Lower lobe of right lung (tissue), 2 donors: ENCODE measurements around the gene MFRP. TPM values are rescaled to one million over a fixed set of nuclear protein-coding genes. Genes with fewer than 3 reads are reported as not detected.

Source experiments
- ATAC-seq, 2 donors: fragments of 200-7000 bp; cut with Tn5 transposase; one replicate each; pipeline ENCODE4 v1.9.1; 2020 to 2022; ENCODE audit warnings: mild to moderate bottlenecking in 2 of 2, moderate library complexity in 2 of 2
- DNase-seq: peaks from one replicate; pipeline ENCODE4 v3.0.0-alpha.2; 2020
- H3K27ac ChIP-seq: fragments of 200-600 bp; one replicate; pipeline ENCODE4 v1.8.0; 2022
- H3K27me3 ChIP-seq: fragments of 200-600 bp; one replicate; pipeline ENCODE4 v1.8.0; 2022; ENCODE audit warnings: low read depth
- H3K36me3 ChIP-seq: fragments of 200-600 bp; one replicate; pipeline ENCODE4 v1.8.0; 2022; ENCODE audit warnings: mild to moderate bottlenecking
- H3K4me1 ChIP-seq: fragments of 200-600 bp; one replicate; pipeline ENCODE4 v1.8.0; 2022
- H3K4me3 ChIP-seq: fragments of 200-600 bp; one replicate; pipeline ENCODE4 v1.8.0; 2022; ENCODE audit warnings: mild to moderate bottlenecking
- H3K9me3 ChIP-seq: fragments of 200-600 bp; one replicate; pipeline ENCODE4 v1.8.0; 2022
- CTCF ChIP-seq: fragments of 200-600 bp; IDR thresholded peaks from one replicate; pipeline ENCODE4 v1.8.0; 2022; ENCODE audit warnings: antibody characterized with exemption, mild to moderate bottlenecking
- intact Hi-C: fragments of 100-400 bp; cut with DNase I; formaldehyde crosslinking; loops from one replicate; pipeline ENCODE4 v1.11.0; 2022
- total RNA-seq: library from RNA; stranded (reverse); fragmentation: NEBNext Ultra II Directional; extraction: Animal tissue kit (Norgen Biotek cat#: 25700); gene quantifications from one replicate; pipeline ENCODE4 v1.2.1, GENCODE V29; 2021
- donor health status: DM: no; HTN: yes; CAD: no; lungs with severe emphysema.

The MFRP gene
- total RNA-seq, 1 donor from 2014 or later = not detected

GRCh38 chr11:119361941-119362725 is 15.6 kb upstream of the MFRP start:
- no peak overlapping the region for H3K27ac ChIP-seq
- no peaks in the 10 kb centered on the region for H3K36me3 ChIP-seq
- H3K27me3 ChIP-seq = peaks cover 21% of the 10 kb centered on the region
- DNase-seq (no peak), ATAC-seq (no peak)
- intact Hi-C loops = no loop called here
- no peak for TF ChIP-seq CTCF
- peaks cover 33% of the 10 kb centered on the region for H3K4me1 ChIP-seq
- H3K4me3 ChIP-seq = peak overlapping the region; percentile 51
- H3K9me3 ChIP-seq = no peaks in the 10 kb centered on the region

GRCh38 chr11:119361056-119361787 is 14.7 kb upstream of the MFRP start:
- H3K9me3 ChIP-seq = no peaks in the 10 kb centered on the region
- peak; percentile 37 for DNase-seq
- intact Hi-C loops = no loop called here
- no peaks in the 10 kb centered on the region for H3K36me3 ChIP-seq
- H3K27me3 ChIP-seq = peaks cover 21% of the 10 kb centered on the region
- no peak overlapping the region for H3K4me3 ChIP-seq
- TF ChIP-seq CTCF = no peak
- H3K27ac ChIP-seq = peak overlapping the region; percentile 60
- ATAC-seq = peak; percentile 77 to 82
- H3K4me1 ChIP-seq = peaks cover 37% of the 10 kb centered on the region

GRCh38 chr11:119359365-119360214 is 13.1 kb upstream of the MFRP start:
- Histone ChIP-seq H3K4me1 (peaks cover 42% of the 10 kb centered on the region), H3K36me3 (no peaks in the 10 kb centered on the region), H3K4me3 (no peak overlapping the region), H3K27ac (no peak overlapping the region), H3K27me3 (peaks cover 12% of the 10 kb centered on the region), H3K9me3 (no peaks in the 10 kb centered on the region)
- no peak for TF ChIP-seq CTCF
- DNase-seq = no peak
- intact Hi-C loops = no loop called here
- no peak for ATAC-seq

GRCh38 chr11:119357074-119357473 is 10.6 kb upstream of the MFRP start:
- intact Hi-C loops = no loop called here
- H3K4me1 ChIP-seq = peaks cover 28% of the 10 kb centered on the region
- no peaks in the 10 kb centered on the region for H3K36me3 ChIP-seq
- H3K27ac ChIP-seq = peak overlapping the region; percentile 79
- H3K27me3 ChIP-seq = no peaks in the 10 kb centered on the region
- H3K4me3 ChIP-seq = peak overlapping the region; percentile 60
- DNase-seq = no peak
- no peak for TF ChIP-seq CTCF
- ATAC-seq = no peak
- no peaks in the 10 kb centered on the region for H3K9me3 ChIP-seq

GRCh38 chr11:119356349-119357031 is 10.0 kb upstream of the MFRP start:
- H3K4me3 ChIP-seq = peak overlapping the region; percentile 60
- TF ChIP-seq CTCF = peak; percentile 85
- no peaks in the 10 kb centered on the region for H3K27me3 ChIP-seq
- ATAC-seq = peak; percentile 91
- no peaks in the 10 kb centered on the region for H3K9me3 ChIP-seq
- intact Hi-C loops = no loop called here
- peaks cover 23% of the 10 kb centered on the region for H3K4me1 ChIP-seq
- peak overlapping the region; percentile 79 for H3K27ac ChIP-seq
- DNase-seq = peak; percentile 89
- no peaks in the 10 kb centered on the region for H3K36me3 ChIP-seq
